ENCODE data around the gene LDB3. TPM values are rescaled to one million over a fixed set of nuclear protein-coding genes. Genes with fewer than 3 reads are reported as not detected.

The LDB3 gene
- total RNA-seq, 4 donors from 2014 or later: 0.44 to 3.2 (median 0.98) TPM; not detected in 1

GRCh38 chr10:86747796-86748581, 79.7 kb downstream of the LDB3 start:
- 50% methylated on average over 7 of the region's 7 CpGs for WGBS
- Histone ChIP-seq H3K4me3 (no peak overlapping the region), H3K9me3 (no peaks in the 10 kb centered on the region), H3K36me3 (no peaks in the 10 kb centered on the region), H3K27me3 (no peaks in the 10 kb centered on the region), H3K4me1 (peaks cover 12% of the 10 kb centered on the region), H3K27ac (no peak overlapping the region)
- no peak for DNase-seq (ENCODE audit: low spot score in 2 of 2)
- TF ChIP-seq CTCF (IDR thresholded peaks at IDR 0.05) (no peak), POLR2AphosphoS5 (IDR thresholded peaks at IDR 0.05) (no peak), EP300 (IDR thresholded peaks at IDR 0.05) (no peak), POLR2A (IDR thresholded peaks at IDR 0.05) (no peak)

GRCh38 chr10:86749854-86750253, 81.5 kb downstream of the LDB3 start:
- Histone ChIP-seq H3K27ac (no peak overlapping the region), H3K27me3 (no peaks in the 10 kb centered on the region), H3K4me1 (peaks cover 6% of the 10 kb centered on the region), H3K9me3 (no peaks in the 10 kb centered on the region), H3K36me3 (no peaks in the 10 kb centered on the region), H3K4me3 (no peak overlapping the region)
- TF ChIP-seq CTCF (IDR thresholded peaks at IDR 0.05): no peak
- TF ChIP-seq POLR2A (IDR thresholded peaks at IDR 0.05): no peak
- TF ChIP-seq POLR2AphosphoS5 (IDR thresholded peaks at IDR 0.05): no peak
- TF ChIP-seq EP300 (IDR thresholded peaks at IDR 0.05): no peak
- no peak for DNase-seq (ENCODE audit: low spot score in 2 of 2)
- WGBS: 93% methylated on average over 9 of the region's 9 CpGs

GRCh38 chr10:86751477-86751876, 83.2 kb downstream of the LDB3 start:
- Histone ChIP-seq H3K36me3 (no peaks in the 10 kb centered on the region), H3K9me3 (no peaks in the 10 kb centered on the region), H3K4me1 (peaks cover 14% of the 10 kb centered on the region), H3K27me3 (no peaks in the 10 kb centered on the region), H3K27ac (no peak overlapping the region), H3K4me3 (no peak overlapping the region)
- DNase-seq (ENCODE audit: low spot score in 2 of 2): no peak
- no peak for TF ChIP-seq CTCF (IDR thresholded peaks at IDR 0.05)
- TF ChIP-seq POLR2AphosphoS5 (IDR thresholded peaks at IDR 0.05): no peak
- no peak for TF ChIP-seq POLR2A (IDR thresholded peaks at IDR 0.05)
- TF ChIP-seq EP300 (IDR thresholded peaks at IDR 0.05): no peak
- WGBS: 87% methylated on average over 17 of the region's 17 CpGs

GRCh38 chr10:86752311-86752710, 84.0 kb downstream of the LDB3 start:
- H3K9me3 ChIP-seq: no peaks in the 10 kb centered on the region
- 81% methylated on average over 4 of the region's 4 CpGs for WGBS
- H3K27me3 ChIP-seq: no peaks in the 10 kb centered on the region
- H3K4me3 ChIP-seq: no peak overlapping the region
- no peaks in the 10 kb centered on the region for H3K36me3 ChIP-seq
- no peak overlapping the region for H3K27ac ChIP-seq
- no peak for TF ChIP-seq CTCF (IDR thresholded peaks at IDR 0.05)
- no peak for TF ChIP-seq EP300 (IDR thresholded peaks at IDR 0.05)
- no peak for TF ChIP-seq POLR2AphosphoS5 (IDR thresholded peaks at IDR 0.05)
- no peak for TF ChIP-seq POLR2A (IDR thresholded peaks at IDR 0.05)
- DNase-seq (ENCODE audit: low spot score in 2 of 2): no peak
- peaks cover 14% of the 10 kb centered on the region for H3K4me1 ChIP-seq

GRCh38 chr10:86753051-86753450, 84.7 kb downstream of the LDB3 start:
- Histone ChIP-seq H3K9me3 (no peaks in the 10 kb centered on the region), H3K27me3 (no peaks in the 10 kb centered on the region), H3K27ac (no peak overlapping the region), H3K4me3 (no peak overlapping the region), H3K4me1 (peaks cover 14% of the 10 kb centered on the region), H3K36me3 (no peaks in the 10 kb centered on the region)
- no peak for DNase-seq (ENCODE audit: low spot score in 2 of 2)
- WGBS: 95% methylated on average over 2 of the region's 2 CpGs
- TF ChIP-seq POLR2AphosphoS5 (IDR thresholded peaks at IDR 0.05) (no peak), EP300 (IDR thresholded peaks at IDR 0.05) (no peak), CTCF (IDR thresholded peaks at IDR 0.05) (no peak)
